Duodenal mucosa (tissue), 2 donors: ENCODE measurements around the gene NLGN2.

ENCODE experiments used
- H3K27ac ChIP-seq: one replicate; pipeline ENCODE4 v1.7.0; 2013; ENCODE audit warnings: low read depth, low read length
- H3K27me3 ChIP-seq, 2 donors: one replicate each; pipeline ENCODE4 v1.7.0; 2013; ENCODE audit warnings: low read length in 2 of 2, control low read depth in 1 of 2; ENCODE audit not compliant: insufficient read depth in 2 of 2, control insufficient read depth in 1 of 2
- H3K36me3 ChIP-seq, 2 donors: one replicate each; pipeline ENCODE4 v1.7.0; 2013; ENCODE audit warnings: low read length in 2 of 2, control low read depth in 1 of 2; ENCODE audit not compliant: insufficient read depth in 2 of 2, control insufficient read depth in 1 of 2
- H3K4me1 ChIP-seq, 2 donors: one replicate each; pipeline ENCODE4 v1.7.0; 2013; ENCODE audit warnings: low read length in 2 of 2, control low read depth in 1 of 2; ENCODE audit not compliant: insufficient read depth in 2 of 2, control insufficient read depth in 1 of 2
- H3K4me3 ChIP-seq, 2 donors: one replicate each; pipeline ENCODE4 v1.7.0; 2013; ENCODE audit warnings: low read length in 2 of 2, low read depth in 1 of 2
- H3K9ac ChIP-seq, 2 donors: one replicate each; pipeline ENCODE4 v1.7.0; 2013; ENCODE audit warnings: low read length in 2 of 2, low read depth in 1 of 2
- H3K9me3 ChIP-seq, 2 donors: one replicate each; pipeline ENCODE4 v1.7.0; 2013; ENCODE audit warnings: low read length in 2 of 2, control low read depth in 1 of 2; ENCODE audit not compliant: control insufficient read depth in 1 of 2

NLGN2 gene

DNA sequence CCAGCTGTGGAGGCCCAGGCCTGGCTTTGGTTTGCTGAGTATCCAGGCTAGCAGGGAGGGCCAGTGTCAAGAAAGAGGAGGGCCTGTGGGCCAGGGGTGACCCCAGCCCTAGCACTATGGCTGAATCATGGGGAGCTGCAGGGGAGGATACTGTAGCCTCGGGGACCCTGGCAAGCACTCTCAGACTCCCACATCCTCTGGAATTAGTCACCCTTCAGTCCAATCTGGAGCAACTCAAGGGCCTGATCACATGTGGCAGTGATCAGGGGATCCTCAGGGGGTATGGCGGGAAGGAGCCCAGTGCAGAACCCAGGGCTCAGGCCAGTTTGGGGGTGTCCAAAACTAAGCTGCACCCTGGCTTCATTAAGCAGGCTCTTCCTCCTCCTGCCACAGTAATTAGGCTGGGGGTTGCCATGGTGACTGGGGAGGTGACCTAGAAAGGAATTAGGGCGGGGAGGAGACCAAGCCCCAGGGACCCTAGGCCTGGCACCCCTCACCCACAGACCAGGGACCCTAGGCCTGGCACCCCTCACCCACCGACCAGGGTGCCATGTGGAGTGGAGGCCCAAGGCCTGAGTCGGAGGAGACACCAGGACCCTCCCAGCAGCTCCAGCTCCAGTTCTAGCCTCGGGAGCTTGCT lies 5.8 kb downstream of the NLGN2 start:
- Histone ChIP-seq H3K4me3 (no peak overlapping the region), H3K4me1 (peaks cover 0 to 4% of the 10 kb centered on the region in 2 donors), H3K9me3 (no peaks in the 10 kb centered on the region), H3K27ac (no peak overlapping the region), H3K36me3 (no peaks in the 10 kb centered on the region), H3K27me3 (peaks cover 0 to 4% of the 10 kb centered on the region in 2 donors), H3K9ac (no peak overlapping the region)

DNA sequence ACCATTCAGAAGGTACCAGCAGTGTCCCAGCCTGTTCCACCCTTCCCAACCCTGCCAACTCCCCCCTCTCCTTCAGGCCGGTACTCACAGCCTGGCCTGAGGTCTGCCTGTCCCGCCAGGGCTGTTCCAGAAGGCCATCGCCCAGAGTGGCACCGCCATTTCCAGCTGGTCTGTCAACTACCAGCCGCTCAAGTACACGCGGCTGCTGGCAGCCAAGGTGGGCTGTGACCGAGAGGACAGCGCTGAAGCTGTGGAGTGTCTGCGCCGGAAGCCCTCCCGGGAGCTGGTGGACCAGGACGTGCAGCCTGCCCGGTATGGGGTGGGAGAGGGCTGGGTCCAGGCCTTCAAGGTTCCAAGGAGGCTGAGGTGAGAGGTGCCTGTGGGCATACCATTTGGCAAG lies 7.2 kb downstream of the NLGN2 start:
- Histone ChIP-seq H3K27ac (no peak overlapping the region), H3K9ac (no peak overlapping the region), H3K4me3 (no peak overlapping the region), H3K36me3 (no peaks in the 10 kb centered on the region), H3K27me3 (no peaks in the 10 kb centered on the region), H3K4me1 (no peaks in the 10 kb centered on the region), H3K9me3 (no peaks in the 10 kb centered on the region)

DNA sequence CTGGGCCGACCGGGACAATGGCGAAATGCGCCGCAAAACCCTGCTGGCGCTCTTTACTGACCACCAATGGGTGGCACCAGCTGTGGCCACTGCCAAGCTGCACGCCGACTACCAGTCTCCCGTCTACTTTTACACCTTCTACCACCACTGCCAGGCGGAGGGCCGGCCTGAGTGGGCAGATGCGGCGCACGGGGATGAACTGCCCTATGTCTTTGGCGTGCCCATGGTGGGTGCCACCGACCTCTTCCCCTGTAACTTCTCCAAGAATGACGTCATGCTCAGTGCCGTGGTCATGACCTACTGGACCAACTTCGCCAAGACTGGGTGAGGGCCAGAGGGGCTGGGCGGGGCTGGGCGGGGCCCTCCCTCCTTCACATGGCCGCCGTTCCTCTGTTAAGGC lies 8.1 kb downstream of the NLGN2 start:
- no peak overlapping the region for H3K9ac ChIP-seq
- H3K9me3 ChIP-seq, result no peaks in the 10 kb centered on the region
- no peak overlapping the region for H3K4me3 ChIP-seq
- H3K27ac ChIP-seq, result no peak overlapping the region
- H3K4me1 ChIP-seq, result no peaks in the 10 kb centered on the region
- H3K36me3 ChIP-seq, result no peaks in the 10 kb centered on the region
- H3K27me3 ChIP-seq, result no peaks in the 10 kb centered on the region

DNA sequence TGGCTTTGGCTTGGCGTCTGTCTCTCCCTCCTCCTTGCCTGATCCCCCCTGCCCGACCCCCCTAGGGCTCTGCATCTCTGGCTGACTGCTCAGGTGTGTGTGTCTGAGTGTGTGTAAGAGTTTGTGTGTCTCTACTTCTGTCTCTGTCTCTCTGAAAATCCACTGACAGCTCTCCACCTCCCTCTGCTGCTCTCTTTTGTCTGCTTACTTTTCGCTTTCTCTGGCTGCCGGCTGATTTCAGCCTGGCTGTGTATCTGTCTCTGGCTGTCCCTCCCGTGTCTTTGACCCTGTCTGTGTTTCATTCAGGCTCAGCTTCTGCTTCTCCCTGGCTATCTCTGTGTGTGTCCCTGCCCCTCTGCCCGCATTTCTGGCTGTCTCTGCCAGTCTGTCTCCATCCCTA lies 8.7 kb downstream of the NLGN2 start:
- H3K36me3 ChIP-seq, result no peaks in the 10 kb centered on the region
- no peak overlapping the region for H3K9ac ChIP-seq
- no peaks in the 10 kb centered on the region for H3K9me3 ChIP-seq
- H3K4me3 ChIP-seq, result no peak overlapping the region
- no peak overlapping the region for H3K27ac ChIP-seq
- no peaks in the 10 kb centered on the region for H3K4me1 ChIP-seq
- no peaks in the 10 kb centered on the region for H3K27me3 ChIP-seq

DNA sequence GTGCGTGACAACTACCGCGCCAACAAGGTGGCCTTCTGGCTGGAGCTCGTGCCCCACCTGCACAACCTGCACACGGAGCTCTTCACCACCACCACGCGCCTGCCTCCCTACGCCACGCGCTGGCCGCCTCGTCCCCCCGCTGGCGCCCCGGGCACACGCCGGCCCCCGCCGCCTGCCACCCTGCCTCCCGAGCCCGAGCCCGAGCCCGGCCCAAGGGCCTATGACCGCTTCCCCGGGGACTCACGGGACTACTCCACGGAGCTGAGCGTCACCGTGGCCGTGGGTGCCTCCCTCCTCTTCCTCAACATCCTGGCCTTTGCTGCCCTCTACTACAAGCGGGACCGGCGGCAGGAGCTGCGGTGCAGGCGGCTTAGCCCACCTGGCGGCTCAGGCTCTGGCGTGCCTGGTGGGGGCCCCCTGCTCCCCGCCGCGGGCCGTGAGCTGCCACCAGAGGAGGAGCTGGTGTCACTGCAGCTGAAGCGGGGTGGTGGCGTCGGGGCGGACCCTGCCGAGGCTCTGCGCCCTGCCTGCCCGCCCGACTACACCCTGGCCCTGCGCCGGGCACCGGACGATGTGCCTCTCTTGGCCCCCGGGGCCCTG lies 9.5 kb downstream of the NLGN2 start:
- Histone ChIP-seq H3K4me1 (no peaks in the 10 kb centered on the region), H3K9ac (no peak overlapping the region), H3K27me3 (no peaks in the 10 kb centered on the region), H3K36me3 (no peaks in the 10 kb centered on the region), H3K27ac (no peak overlapping the region), H3K9me3 (no peaks in the 10 kb centered on the region), H3K4me3 (no peak overlapping the region)

DNA sequence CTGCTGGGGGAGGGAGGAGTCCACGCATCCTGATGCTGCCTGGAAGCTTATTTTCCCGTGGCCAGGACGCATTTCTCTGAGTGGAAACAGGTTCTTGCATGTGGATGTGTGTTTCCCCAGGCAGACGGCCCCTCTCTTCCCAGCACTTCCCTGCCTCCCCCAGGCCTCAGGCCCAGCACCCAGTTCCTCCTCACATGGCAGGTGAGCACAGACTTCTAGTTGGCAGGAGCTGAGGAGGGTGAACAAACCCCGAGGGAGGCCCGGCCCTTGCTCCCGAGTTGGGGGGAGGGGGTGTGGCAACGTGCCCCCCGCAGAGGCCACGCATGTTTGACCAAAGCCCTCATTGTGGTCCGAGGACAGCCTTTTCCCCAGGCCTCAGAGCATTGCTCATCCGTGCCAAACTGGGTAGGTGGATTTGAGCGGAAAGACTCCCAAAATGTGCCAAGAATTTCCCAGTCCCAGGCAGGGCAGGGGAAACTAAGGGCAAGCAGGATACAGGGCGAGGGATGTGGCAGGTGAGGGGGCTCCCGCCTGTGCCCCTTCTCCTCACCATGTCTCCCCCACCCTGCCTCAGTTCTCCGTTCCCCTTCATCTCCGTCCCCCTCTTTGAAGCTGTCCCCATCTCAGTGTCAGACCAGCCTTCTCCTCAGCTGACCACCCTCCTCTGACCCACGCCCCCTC lies 11.0 kb downstream of the NLGN2 start:
- H3K4me3 ChIP-seq, result no peak overlapping the region
- no peaks in the 10 kb centered on the region for H3K36me3 ChIP-seq
- no peaks in the 10 kb centered on the region for H3K9me3 ChIP-seq
- no peak overlapping the region for H3K9ac ChIP-seq
- H3K4me1 ChIP-seq, result no peaks in the 10 kb centered on the region
- no peak overlapping the region for H3K27ac ChIP-seq
- H3K27me3 ChIP-seq, result peaks cover 0 to 1% of the 10 kb centered on the region in 2 donors

DNA sequence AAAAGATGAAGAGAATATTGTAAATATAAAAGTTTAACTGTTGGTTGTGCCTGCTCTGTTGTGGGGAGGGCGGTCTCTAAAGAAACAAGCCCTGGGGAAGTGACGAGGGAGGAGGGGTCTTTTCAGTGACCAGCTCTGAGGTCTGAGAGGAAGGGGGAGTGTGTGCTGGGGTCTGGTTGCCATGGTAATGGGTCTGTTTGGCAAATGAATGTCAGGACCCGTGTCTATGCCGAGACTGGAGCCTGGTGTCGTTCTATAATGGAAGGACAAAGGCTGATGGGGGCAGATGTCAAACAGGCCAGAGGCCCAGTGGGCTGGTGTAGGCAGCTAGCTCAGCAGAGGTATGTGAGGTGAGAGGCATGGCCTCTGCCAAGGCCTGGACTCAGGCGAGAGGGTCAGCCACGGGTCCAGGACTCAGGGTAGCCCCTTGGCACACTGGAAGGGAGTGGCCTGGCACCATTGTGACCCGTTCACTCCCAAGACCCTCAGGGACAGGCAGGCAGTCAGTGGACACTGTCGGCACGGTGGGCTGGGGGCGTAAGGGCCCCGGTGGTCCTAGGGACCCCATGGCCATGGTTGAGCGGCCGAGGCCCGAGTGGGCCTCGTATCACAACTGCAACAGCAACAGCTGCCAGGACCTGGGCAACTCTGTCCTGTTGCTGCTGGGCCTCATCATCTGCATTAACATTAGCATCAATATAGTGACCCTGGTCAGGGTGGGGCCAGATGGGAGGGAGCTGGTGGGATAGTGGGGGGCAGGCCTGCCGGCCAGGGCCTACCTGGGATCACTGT lies 12.4 kb downstream of the NLGN2 start, which contains the start of gene SPEM1:
Gene SPEM1, plus strand, starts transcription at position 506 of the 792 bp plus-strand sequence. Its CDS starts 61 bp downstream, at position 567.
- Histone ChIP-seq H3K27me3 (peaks cover 0 to 3% of the 10 kb centered on the region in 2 donors), H3K4me1 (no peaks in the 10 kb centered on the region), H3K4me3 (no peak within 1 kb of the TSS), H3K36me3 (no peaks in the 10 kb centered on the region), H3K9ac (no peak within 1 kb of the TSS), H3K27ac (no peak within 1 kb of the TSS), H3K9me3 (no peaks in the 10 kb centered on the region)

DNA sequence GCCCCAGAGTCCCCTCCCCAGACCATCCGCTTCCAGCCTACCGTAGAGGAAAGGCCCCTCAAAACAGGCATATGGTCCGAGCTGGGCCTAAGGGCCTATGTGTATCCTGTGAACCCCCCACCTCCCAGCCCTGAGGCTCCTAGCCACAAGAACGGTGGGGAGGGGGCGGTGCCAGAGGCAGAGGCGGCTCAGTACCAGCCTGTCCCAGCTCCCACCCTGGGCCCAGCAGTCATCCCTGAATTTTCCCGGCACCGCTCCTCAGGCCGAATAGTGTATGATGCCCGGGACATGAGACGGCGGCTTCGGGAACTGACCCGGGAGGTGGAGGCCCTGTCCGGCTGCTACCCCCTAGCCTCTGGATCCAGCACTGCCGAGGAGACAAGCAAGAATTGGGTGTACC lies 13.5 kb downstream of the NLGN2 start:
- H3K9ac ChIP-seq, result no peak overlapping the region
- H3K4me1 ChIP-seq, result no peaks in the 10 kb centered on the region
- H3K27me3 ChIP-seq, result peaks cover 0 to 3% of the 10 kb centered on the region in 2 donors
- no peak overlapping the region for H3K27ac ChIP-seq
- H3K9me3 ChIP-seq, result no peaks in the 10 kb centered on the region
- no peaks in the 10 kb centered on the region for H3K36me3 ChIP-seq
- no peak overlapping the region for H3K4me3 ChIP-seq

DNA sequence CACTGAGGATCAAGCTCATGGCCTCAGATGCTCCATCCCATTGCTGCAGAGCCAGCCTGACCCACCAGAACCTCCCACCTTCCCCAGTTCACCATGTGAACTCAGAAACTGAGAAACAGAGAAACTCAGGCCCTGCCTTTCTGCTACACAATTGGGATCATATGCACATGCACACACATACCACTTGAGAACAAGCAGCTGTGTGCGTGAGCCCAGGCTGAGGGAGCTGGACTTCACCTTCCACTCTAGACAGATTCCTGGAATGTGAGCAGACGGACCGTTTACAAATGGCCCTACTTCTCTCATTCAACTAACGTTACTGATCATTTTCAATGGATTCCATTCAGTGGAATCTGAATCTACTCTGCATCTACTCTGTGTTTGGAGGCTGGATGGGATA lies 16.0 kb downstream of the NLGN2 start:
- Histone ChIP-seq H3K4me1 (no peaks in the 10 kb centered on the region), H3K9me3 (no peaks in the 10 kb centered on the region), H3K36me3 (no peaks in the 10 kb centered on the region), H3K9ac (no peak overlapping the region), H3K4me3 (no peak overlapping the region), H3K27ac (no peak overlapping the region), H3K27me3 (peaks cover 0 to 3% of the 10 kb centered on the region in 2 donors)

DNA sequence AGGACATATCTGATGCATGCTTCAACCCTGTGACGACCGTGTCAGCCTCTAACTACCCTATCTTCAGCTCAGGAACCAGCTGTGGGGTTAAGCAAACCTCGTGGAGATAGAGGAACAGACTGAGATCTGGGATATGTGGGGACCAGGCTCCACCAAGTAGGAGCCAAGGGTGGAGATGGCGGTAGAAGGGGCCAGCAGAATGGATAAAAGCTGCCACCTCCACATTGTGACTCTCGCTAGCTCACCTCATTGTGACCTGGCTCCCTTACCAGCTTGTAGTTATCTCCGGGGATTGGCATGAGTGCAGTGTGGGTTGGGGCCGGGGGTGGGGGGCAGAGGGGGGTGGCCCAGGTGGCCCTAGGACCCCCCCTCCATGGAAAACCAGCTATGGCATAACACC lies 17.7 kb downstream of the NLGN2 start, which contains the start of gene SPEM2:
Gene SPEM2, plus strand, starts transcription at position 301 of the 400 bp plus-strand sequence. Its CDS starts 73 bp downstream, at position 374.
- H3K4me1 ChIP-seq, result no peaks in the 10 kb centered on the region
- peaks cover 0 to 3% of the 10 kb centered on the region in 2 donors for H3K27me3 ChIP-seq
- H3K9me3 ChIP-seq, result no peaks in the 10 kb centered on the region
- H3K27ac ChIP-seq, result no peak within 1 kb of the TSS
- H3K4me3 ChIP-seq, result no peak within 1 kb of the TSS
- no peak within 1 kb of the TSS for H3K9ac ChIP-seq
- H3K36me3 ChIP-seq, result no peaks in the 10 kb centered on the region
